HG03442 (cell line): ENCODE data around the gene STK11IP.

Experiments
- ATAC-seq: cut with Tn5 transposase; IDR thresholded peaks from one replicate; pipeline ENCODE4 v1.9.1; 2021; ENCODE audit warnings: mild to moderate bottlenecking, moderate library complexity; ENCODE audit not compliant: unreplicated experiment

STK11IP gene

DNA sequence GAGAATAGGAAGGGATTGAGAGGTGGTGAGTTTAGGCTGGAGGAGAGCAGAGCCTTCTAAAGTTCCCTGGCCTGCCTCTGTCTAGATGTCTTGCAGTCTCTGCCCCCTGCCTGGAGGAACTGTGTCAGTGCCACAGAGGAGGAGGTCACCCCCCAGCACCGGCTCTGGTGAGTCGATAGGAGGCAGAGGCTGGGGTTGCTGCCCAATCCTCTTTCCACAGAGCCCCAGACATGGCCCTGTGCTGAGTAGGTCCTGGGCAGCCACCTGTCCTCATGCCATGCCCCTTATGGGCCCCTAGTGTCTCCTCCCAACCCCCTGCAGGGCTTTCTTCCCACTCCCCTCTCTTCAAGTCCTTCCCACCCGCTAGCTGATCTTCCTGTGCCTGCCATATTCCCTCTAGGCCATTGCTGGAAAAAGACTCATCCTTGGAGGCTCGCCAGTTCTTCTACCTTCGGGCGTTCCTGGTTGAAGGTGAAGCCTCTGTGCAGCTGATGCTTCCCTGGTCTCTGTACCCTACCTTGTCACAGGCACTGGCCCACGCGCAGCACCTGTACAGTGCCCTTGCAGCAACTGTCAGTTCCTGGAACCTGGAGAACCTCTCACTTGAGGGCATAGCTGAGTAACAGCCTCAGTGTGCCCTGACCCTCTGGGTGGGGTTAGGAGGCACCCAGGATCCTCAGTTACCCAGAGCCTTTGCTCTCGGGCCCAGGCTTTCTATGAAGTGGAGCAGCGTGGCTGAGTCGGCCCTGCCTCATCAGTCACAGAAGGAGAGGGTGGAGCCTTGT lies 16.6 kb downstream of the STK11IP start:
- ATAC-seq: no peak

DNA sequence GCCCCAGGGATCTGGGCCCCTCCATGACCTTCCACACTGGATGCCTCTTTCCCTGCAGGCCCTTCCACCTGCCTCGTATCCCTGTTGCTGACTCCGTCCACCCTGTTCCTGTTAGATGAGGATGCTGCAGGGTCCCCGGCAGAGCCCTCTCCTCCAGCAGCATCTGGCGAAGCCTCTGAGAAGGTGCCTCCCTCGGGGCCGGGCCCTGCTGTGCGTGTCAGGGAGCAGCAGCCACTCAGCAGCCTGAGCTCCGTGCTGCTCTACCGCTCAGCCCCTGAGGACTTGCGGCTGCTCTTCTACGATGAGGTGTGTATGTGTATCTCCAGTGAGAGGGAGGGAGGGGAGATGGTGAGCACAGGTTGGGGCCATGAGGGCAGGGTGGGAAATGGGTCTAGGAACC lies 17.4 kb downstream of the STK11IP start:
- ATAC-seq: no peak

DNA sequence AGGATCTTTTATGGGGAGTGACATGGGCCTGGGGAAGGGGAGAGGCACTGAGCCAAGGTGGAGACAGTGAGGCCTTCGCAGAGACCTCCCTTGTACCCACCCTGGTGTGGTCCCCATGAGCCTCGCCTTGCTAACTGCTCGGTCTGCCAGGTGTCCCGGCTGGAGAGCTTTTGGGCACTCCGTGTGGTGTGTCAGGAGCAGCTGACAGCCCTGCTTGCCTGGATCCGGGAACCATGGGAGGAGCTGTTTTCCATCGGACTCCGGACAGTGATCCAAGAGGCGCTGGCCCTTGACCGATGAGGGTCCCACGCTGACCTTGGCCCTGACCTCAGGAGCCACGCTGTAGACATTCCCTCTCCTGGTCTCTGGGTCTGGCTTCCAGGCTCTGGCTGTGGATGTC lies 18.2 kb downstream of the STK11IP start:
- no peak for ATAC-seq

DNA sequence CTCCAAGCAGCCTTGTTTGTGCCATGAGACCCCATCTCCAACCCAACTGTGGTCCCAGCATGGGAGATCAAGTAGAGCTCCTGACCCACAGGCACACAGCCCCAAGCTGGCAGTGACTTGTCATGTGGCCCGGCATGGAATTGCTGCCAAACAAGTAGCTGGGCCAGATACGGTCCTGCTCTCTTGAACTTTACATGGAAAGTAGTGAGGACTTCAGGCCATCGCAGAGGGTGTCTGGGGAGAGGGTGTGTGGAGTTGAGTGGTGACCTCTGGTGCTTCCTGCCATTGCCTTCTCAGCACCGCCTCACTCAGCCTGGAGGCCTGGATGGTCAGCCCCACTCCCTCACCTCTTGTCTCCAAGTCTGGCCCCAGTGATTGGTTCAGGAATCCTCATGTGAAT lies 18.9 kb downstream of the STK11IP start:
- ATAC-seq: no peak

DNA sequence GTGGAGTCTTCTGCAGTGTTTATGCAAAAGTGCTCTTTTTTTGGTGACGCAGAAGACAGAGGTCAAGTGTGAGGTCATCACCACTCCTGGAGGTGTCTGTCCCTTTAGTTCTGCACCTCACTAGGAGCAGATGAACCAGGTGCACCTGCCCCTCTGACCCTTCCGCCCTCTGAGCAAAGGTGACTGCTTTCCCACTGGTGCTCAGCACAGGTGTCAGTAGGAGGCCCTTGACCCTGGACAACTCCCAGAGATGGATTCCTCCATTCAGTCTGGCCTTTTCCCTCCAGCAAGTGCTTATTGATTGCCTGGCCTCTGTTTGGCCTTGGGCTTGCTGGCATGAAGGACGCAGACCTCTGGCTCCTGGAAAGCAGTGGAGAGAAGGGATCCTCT lies 21.1 kb downstream of the STK11IP start:
- ATAC-seq: no peak

DNA sequence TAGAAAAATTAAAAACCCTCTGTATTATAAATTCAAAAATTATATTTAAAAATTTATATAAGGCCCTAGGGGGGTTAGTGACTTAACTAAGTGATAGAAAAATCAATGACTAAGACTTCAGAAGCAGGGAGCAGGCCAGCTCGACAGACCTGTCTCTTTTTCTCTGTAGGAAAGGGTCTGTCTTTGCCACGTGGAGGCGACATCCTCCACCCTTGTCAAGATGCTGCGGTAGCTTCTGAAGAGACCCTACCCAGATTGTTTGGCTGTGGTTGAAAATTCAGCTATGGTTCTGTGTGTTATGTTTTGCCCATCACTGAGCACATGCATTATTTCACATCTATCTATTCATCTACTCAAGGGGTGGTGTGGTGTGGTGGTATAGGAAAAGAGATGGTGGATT lies 21.6 kb downstream of the STK11IP start:
- ATAC-seq: no peak

DNA sequence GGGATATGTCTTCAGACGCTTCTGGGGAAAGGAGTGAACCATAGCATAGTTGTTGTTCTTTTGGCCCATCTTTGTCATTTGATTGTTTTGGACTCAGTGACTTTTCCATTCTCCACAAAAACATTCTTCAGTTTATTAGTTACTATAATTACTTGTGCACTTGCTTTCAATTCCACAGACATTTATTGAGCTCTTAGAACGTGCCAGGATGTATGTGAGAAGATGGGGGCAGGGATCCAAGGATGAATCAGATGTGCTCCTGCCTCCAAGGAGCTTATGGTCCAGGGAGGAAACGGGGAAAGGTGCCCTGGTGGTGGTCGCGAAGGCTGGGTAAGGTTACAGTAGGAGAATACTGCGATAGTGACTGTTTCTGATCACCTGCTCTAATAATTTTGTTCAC lies 22.9 kb downstream of the STK11IP start:
- no peak for ATAC-seq

DNA sequence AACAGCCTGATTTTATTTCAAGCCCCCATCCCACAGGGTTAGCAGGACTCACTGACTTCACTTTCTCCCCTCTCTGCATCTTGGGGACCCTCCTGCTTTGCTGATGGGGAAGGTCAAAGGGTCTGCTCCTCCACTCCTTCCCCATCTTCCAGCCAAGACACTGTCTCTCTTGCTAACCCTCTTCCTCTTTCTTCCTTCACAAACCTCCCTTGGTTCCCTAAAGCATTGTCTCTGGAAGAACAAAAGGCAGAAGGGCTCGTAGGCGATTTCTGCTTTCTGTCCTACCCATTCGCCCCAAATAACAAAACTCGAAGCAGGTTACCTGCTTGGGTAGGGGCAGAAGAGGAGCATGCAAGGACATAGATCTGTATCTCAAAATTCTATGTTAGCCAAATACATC lies 24.3 kb downstream of the STK11IP start:
- no peak for ATAC-seq

DNA sequence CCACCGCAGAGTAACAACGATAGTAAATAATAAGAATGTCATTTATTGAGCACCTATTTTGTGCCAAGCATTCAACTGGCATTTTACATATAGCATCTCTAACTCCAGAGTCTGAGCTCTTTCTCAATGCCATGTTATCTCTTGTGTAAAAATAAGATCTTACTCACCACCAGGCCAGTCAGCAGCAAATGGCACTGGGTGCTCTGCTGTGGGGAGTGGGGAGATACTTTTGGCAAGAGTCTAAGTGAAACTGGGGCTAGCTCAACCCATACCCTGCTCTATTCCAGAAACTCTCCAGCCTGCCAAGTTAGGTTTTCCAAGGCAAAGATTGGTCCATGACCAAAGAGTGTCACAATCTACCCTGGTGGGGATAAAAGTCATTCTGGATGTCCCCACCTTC lies 24.8 kb downstream of the STK11IP start:
- no peak for ATAC-seq

DNA sequence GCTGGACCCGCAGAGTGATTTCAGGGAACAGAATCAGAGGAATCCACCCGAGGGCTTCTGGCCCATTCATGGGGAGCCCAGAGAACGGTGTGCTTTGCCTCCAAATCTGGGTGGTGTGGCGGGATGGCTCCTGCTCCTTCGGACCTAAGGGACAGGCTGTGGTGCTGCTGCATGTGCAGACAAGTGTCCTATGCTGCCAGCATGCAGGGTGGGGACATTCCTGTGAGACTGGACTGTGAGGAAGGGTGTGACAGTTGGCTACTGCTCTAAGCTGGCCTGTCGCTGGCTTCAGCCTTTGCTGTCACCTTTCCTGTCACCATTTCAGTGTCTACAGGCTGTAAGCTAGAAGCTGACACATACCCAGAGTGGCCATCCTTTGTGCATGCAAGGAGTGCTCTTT lies 26.9 kb downstream of the STK11IP start:
- no peak for ATAC-seq

DNA sequence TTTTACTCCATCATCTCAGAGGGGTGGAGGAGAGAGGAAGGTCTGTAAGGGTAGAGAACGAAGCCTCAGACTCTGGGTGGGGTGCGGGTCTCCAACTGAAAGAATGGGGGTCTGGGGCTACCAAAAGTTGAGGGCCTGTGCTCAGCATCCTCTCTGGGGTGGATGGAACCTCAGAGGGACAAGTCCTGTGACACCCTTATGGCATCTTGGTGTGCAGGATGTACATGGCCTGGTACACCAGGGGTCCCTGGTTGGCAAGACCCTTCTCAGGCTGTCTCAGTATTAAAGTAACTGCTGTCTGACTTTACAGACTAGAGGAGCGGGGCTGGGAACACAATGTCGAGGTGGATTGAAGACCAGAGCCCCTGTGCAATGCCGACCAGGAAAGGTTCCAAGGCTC lies 27.5 kb downstream of the STK11IP start:
- no peak for ATAC-seq

DNA sequence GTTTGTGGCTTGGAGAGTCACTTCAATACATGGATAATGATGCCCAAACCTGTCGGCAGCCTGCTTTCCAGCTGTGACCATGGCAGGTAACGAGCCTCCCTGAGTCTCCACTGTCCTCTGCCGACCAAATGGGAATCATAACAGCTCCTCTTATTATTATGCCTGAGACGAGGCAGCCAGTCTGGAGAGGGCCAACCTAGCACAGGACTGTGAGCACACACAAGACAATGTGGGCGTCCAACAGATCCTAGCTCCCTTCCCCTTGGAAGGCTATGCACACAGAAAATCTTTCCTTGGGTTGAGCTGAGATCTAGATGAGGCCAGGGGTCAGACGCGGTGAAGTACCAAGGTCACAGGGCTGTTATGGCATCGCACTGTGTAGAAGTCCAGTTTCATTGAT lies 28.9 kb downstream of the STK11IP start:
- ATAC-seq: no peak

DNA sequence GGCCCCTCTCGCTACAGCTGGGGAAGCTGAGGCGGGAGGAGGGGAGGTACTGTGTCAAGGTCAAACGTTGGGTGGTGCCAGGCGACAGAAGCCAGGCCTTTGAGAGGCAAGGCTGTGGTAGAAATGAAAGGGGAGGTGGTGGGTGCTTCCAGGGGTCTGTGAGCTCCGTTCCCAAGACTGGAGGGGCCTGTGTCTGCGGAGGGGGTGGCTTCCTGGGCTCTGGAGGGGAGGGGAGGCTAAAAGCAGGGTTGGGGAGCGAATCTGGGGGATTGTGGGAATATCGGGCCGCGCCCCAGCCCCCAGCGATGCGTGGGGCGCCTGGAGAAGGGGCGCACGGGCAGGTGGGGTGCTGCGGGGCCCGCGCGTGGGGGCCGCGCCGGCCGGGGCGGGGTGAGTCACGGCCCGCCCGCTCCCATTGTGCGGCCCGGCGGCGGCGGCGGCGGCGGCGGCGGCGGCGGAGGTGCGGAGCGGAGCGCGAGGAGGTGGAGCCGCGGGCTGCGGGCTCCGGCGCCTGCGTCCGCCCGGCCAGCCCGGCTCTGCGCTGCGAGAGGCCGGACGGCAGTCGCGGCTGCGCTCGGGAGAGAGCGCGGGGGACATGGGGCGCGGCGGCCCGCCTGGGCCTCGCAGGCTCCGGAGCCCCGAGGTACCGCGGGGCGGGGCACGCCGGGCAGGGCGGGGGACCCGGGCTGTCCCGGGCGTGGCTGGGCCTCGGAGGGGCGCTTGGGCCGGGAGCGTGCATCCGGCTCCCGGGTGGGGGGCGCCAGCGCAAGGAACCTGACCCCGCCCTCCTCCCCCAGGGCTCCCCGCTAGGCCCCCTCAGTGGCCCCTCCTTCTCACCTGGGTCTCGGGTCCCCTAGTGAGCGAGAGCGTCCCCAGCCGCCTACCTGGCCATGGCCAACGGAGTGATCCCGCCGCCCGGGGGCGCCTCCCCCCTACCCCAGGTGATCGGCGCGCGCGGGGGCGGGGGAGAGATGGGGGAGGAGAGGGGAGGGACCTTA lies 29.7 kb downstream of the STK11IP start, which contains the start of gene SLC4A3:
Gene SLC4A3, plus strand, starts transcription at position 528 of the 998 bp plus-strand sequence. Its CDS starts 363 bp downstream, at position 891.
- ATAC-seq: no peak

DNA sequence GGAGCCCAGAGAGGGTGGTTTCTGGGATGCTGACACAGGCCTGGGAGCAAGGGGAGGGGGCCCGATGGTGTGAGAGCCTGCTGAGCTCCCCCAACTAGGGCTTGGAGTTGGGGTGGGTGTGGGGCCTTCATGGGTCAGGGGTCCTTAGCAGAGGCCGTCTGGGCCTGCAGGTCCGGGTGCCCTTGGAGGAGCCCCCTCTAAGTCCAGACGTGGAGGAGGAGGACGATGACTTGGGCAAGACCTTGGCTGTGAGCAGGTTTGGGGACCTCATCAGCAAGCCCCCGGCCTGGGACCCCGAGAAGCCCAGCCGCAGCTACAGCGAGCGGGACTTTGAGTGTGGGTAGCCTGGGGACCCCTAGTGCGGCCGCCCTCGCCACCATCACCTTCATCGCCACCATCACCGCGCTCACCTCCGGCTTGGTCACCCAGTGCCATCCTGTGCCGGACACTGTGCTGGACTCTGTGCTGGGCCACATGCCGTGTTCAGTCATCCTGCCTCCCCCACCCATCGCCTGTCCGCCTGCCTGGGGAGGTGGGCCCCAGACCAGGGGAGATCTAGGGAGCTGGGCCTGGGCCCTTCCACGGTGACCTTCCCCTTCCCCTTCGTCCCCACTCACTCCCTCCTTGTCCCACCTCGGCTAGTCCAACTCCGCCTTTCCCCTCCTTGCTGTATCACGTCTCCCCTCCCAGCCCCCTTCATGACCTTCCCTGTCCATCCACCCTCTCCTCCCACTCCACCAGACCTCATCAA lies 30.8 kb downstream of the STK11IP start:
- ATAC-seq: no peak

DNA sequence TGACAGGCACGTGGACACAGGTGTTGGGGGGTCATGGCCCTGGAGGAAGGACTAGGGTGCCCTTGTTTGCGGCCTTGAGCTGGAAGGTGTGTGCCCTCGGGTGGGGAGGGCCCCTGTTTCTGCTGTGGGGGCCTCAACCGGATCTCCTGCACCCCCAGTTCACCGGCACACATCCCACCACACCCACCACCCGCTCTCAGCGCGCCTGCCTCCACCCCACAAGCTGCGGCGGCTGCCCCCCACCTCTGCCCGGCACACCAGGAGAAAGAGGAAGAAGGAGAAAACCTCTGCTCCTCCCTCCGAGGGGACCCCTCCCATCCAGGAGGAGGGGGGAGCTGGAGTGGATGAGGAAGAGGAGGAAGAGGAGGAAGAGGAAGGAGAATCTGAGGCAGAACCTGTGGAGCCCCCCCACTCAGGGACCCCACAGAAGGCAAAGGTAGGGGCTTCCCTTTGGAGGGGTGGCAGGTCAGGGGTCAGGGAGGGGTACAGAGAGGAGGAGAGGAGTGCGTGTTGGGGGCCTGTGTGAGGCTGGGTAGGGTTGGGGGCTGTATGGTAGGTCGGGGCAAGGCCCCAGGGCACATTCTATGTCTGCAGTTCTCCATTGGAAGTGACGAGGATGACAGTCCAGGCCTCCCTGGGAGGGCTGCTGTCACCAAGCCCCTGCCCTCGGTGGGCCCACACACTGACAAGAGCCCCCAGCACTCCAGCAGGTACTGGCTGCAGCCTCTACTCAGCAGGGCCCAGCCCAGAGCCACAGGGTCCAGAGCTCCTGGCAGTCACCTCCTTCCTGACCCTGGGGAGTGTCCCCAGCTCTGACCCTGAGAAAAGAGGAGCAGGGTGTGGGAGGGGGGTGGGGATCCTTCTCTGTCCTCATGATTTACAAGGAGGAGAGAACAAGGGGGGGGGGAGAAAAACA lies 31.6 kb downstream of the STK11IP start:
- ATAC-seq: no peak

DNA sequence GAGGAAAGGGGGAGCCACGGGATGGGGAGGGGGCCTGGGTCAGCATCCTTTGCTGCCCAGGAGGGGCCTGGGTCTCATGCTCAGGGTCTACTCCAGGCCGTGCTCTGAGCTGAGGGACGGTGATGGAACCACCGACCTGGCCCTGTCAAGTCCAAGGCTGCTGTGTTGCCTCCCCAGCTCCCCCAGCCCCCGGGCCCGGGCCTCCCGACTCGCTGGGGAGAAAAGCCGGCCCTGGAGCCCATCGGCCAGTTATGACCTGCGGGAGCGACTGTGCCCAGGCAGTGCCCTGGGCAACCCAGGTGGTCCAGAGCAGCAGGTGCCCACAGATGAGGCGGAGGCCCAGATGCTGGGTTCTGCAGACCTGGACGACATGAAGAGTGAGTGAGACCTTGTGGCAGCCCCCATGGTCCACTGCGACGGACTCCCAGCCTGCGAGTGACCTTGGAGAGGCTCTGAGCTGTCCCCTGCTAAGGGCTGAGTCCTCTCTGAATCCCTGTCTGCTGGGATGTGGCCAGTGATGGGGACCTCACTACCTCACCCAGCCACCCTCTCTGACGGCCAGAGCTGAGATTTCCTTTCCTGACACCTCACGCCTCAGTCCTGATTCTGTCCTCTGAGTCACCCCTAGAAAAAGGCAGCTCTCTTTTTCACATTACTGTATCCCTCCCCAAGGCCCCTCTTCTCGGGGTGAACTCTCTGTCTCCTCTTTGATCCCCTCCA lies 32.5 kb downstream of the STK11IP start:
- ATAC-seq: no peak

DNA sequence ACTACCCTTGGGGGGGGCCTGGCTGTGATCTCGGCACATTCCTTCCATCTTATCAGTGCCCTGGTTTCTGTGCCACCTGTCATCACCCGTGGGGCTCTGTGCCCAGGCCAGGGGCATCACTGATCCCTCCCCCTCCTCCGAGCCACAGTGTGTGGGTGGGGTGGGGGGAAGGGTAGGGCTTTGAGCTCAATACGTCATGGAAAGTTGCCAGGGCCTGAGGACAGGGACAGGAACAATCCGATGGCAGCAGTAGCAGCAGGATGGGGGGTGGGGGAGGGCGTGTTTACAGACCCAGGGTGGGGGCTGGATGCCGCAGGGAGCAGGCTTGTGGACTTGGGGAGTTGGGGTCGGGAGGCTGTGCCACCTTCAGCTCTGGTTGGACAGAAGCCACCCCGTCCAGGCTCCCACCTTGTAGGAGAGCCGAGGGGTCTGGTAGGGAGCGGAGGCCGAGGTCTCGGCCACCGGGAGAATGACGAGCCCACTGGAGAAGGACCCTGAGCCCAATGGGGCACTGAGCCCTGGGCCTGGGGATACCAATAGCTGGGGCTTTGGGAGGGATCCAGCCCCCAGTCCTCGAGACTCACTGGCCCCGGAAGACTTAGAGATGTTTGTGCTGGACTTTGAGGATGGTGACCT lies 33.2 kb downstream of the STK11IP start:
- ATAC-seq: no peak

DNA sequence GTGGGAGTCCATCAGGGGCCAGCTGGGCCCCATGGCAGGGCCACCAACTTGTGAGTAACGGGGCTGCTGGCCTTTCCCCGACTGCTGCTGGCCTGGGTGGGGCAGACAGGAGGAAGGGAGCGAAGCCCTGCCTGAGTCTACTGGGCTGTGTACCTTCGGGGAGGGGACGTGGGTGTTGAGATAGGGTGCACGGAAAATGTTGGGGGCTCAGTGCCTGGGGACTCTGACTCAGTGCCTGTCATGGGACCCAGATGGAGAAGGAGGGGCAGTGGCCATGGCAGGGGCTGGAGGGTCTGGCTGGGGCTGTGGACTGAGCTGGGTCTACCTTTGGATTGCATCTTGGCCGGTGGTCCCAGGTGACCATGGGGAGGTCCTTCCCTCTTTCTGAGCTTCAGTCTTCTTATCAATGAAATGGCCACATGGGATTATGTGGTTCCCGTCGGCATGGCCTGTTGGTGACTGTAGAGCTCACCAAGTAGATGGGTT lies 33.8 kb downstream of the STK11IP start:
- ATAC-seq: no peak
